ENCODE results near the gene KISS1R. TPM values are rescaled to one million over a fixed set of nuclear protein-coding genes. Genes with fewer than 3 reads are reported as not detected.

Gene KISS1R
- total and polyA plus RNA-seq, 2 of the 4 experiments (the other 2 are of a cell fraction), result not detected

- no peaks in the 10 kb centered on the region for H3K27me3 ChIP-seq (ENCODE audit: control insufficient read depth, insufficient read depth, low read length)
- H2BK120ac ChIP-seq (ENCODE audit: low read depth, low read length), result no peak overlapping the region
- no peak overlapping the region for H3K9ac ChIP-seq (ENCODE audit: low read depth, low read length)
- 91% methylated on average over 14 of the region's 17 CpGs; no CpG with 5 or more reads in 1 of the 2 experiments for WGBS, 2 experiments (ENCODE audit: extremely low coverage in 2 of 2, insufficient read length in 1 of 2)
- H4K20me1 ChIP-seq (ENCODE audit: insufficient read depth, low read length), result peaks cover 11% of the 10 kb centered on the region
- peaks cover 5% of the 10 kb centered on the region for H3K4me1 ChIP-seq (ENCODE audit: control insufficient read depth, insufficient read depth, low read length)
- H3K9me3 ChIP-seq (ENCODE audit: control insufficient read depth, insufficient read depth, low read length), result peaks cover 5% of the 10 kb centered on the region
- H2BK20ac ChIP-seq (ENCODE audit: low read depth, low read length), result no peak overlapping the region
- no peak overlapping the region for H2BK5ac ChIP-seq (ENCODE audit: low read depth, low read length, poor library complexity, severe bottlenecking)
- H3K18ac ChIP-seq (ENCODE audit: low read depth, low read length), result no peak overlapping the region
- H3K4me2 ChIP-seq (ENCODE audit: low read depth, low read length), result no peak overlapping the region
- H3K9me1 ChIP-seq (ENCODE audit: insufficient read depth, low read length), result peaks cover 6% of the 10 kb centered on the region; the same call in 1 of the 2 replicates
- dilution Hi-C loops (cut with HindIII; ENCODE audit: low sequenced_read_pairs, unreplicated experiment) (no loop called here), in situ Hi-C loops (cut with MboI; ENCODE audit: low sequenced_read_pairs) (no loop called here), intact Hi-C loops (cut with micrococcal nuclease) (no loop called here)
- no peak for TF ChIP-seq CTCF (conservative IDR thresholded peaks at IDR 0.05; ENCODE audit: low read depth, low read length)
- TF ChIP-seq MAFK (IDR thresholded peaks at IDR 0.05; ENCODE audit: low read depth, low read length), result no peak
- no peak for TF ChIP-seq NFE2L2 (IDR thresholded peaks at IDR 0.05; ENCODE audit: low read depth, low read length)
- TF ChIP-seq BHLHE40 (IDR thresholded peaks at IDR 0.05; ENCODE audit: low read depth, low read length), result no peak
- TF ChIP-seq SMC3 (IDR thresholded peaks at IDR 0.05; ENCODE audit: low read depth, low read length), result no peak
- TF ChIP-seq RAD21 (IDR thresholded peaks at IDR 0.05; ENCODE audit: low read length), result no peak
- TF ChIP-seq POLR2A (IDR thresholded peaks at IDR 0.05; ENCODE audit: low read depth, low read length), result no peak
- no peak for TF ChIP-seq CHD1 (IDR thresholded peaks at IDR 0.05; ENCODE audit: low read depth, low read length)
- no peak for TF ChIP-seq CEBPB (IDR thresholded peaks at IDR 0.05; ENCODE audit: low read depth, low read length)
- TF ChIP-seq MXI1 (IDR thresholded peaks at IDR 0.05; ENCODE audit: borderline replicate concordance, low read depth, low read length), result no peak
- no peak for TF ChIP-seq RCOR1 (IDR thresholded peaks at IDR 0.05; ENCODE audit: insufficient replicate concordance, low read length)
- TF ChIP-seq RFX5 (IDR thresholded peaks at IDR 0.05; ENCODE audit: low read depth, low read length), result no peak
- no peak for TF ChIP-seq FOS (IDR thresholded peaks at IDR 0.05; ENCODE audit: low read depth, low read length)
- TF ChIP-seq MAZ (IDR thresholded peaks at IDR 0.05; ENCODE audit: borderline replicate concordance, low read depth, low read length), result no peak
- TF ChIP-seq USF2 (IDR thresholded peaks at IDR 0.05; ENCODE audit: low read depth, low read length), result no peak
- no peak for TF ChIP-seq ELK1 (IDR thresholded peaks at IDR 0.05; ENCODE audit: borderline replicate concordance, low read depth, low read length)
- ATAC-seq (ENCODE audit: low read depth), result no peak
- DNase-seq, result no peak
- no peak overlapping the region for H3K23ac ChIP-seq (ENCODE audit: low read depth, low read length)
- H3K4ac ChIP-seq (ENCODE audit: low read depth, low read length), result no peak overlapping the region
- H4K8ac ChIP-seq (ENCODE audit: low read depth in 2 of 2, low read length in 2 of 2), result no peak overlapping the region
- H3K79me1 ChIP-seq (ENCODE audit: low read depth in 1 of 2, low read length in 2 of 2), result peaks cover 42 to 67% of the 10 kb centered on the region in 2 experiments
- H3K4me3 ChIP-seq (ENCODE audit: insufficient read depth, low read depth, low read length), result no peak overlapping the region
- H3K27ac ChIP-seq (ENCODE audit: insufficient read depth, low read length), result no peak overlapping the region
- no peak overlapping the region for H2AK5ac ChIP-seq (ENCODE audit: low read depth, low read length)
- BruUV-seq (replicated peaks), result no TSS peak
- no peak overlapping the region for H2AK9ac ChIP-seq (replicated peaks; ENCODE audit: low read depth, low read length, poor library complexity)
- CTCF ChIA-PET, result no interaction called here
- no peak overlapping the region for H2BK15ac ChIP-seq (ENCODE audit: low read depth, low read length)
- no peak overlapping the region for H3K56ac ChIP-seq (ENCODE audit: extremely low read depth, insufficient read depth, low read length)
- H4K5ac ChIP-seq (ENCODE audit: low read depth, low read length), result no peak overlapping the region
- peaks cover 69% of the 10 kb centered on the region for H3K36me3 ChIP-seq (ENCODE audit: control insufficient read depth, insufficient read depth, low read length)
- POLR2A ChIA-PET (ENCODE audit: unreplicated experiment), result no interaction called here
- no peak overlapping the region for H4K91ac ChIP-seq (ENCODE audit: insufficient read depth, low read depth, low read length)
- H3K14ac ChIP-seq (replicated peaks; ENCODE audit: low read depth, low read length), result no peak overlapping the region
- H2AFZ ChIP-seq (replicated peaks; ENCODE audit: low read length, poor library complexity), result no peak overlapping the region
Observed at GRCh38 chr19:966485-967088, 49.5 kb downstream of the KISS1R start.

Measured in IMR-90 (cell line).